Measurements from ENCODE around the gene TSPAN32. TPM values are rescaled to one million over a fixed set of nuclear protein-coding genes. Genes with fewer than 3 reads are reported as not detected.

The TSPAN32 gene
- total RNA-seq, 1 experiment from 2014 or later = not detected

DNA sequence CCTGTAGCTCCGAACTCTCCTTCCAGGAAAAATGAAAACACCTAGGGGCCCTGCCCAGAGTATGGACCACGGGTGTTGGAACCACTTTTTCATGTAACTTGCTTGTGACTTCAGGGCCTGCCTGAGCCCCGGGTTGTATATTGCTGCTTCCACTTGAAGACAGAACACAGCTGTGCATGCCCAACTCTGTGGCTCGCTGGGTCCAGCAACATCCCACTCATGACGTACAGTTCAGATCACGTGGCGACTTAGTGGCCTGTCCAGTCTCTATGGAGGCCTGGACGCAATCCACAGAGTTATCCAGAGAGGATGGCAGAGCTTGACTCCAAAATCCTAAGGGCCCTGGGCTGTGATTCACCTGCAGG lies 6.9 kb upstream of the TSPAN32 start:
- ChIA-PET POLR2A (no interaction called here), CTCF (no interaction called here), RAD21 (ENCODE audit: low non-redundant PET in 1 of 2, low total read pairs in 2 of 2, uncharacterized antibody in 2 of 2, unreplicated experiment in 2 of 2) (no interaction called here)
- Histone ChIP-seq H4K20me1 (ENCODE audit: insufficient read depth) (no peaks in the 10 kb centered on the region), H3K27me3 (ENCODE audit: insufficient read depth, low read length) (no peaks in the 10 kb centered on the region; the same call in 1 of the 2 replicates), H3K79me2 (ENCODE audit: insufficient read depth, low read length) (no peaks in the 10 kb centered on the region), H3K9me2 (ENCODE audit: insufficient read depth) (no peaks in the 10 kb centered on the region), H2AFZ (ENCODE audit: low read depth, low read length, poor library complexity, severe bottlenecking) (no peak overlapping the region), H3K4me3 (replicated peaks in 1 of 2; ENCODE audit: low read depth in 1 of 2, low read length in 2 of 2) (no peak overlapping the region), H3K4me1 (ENCODE audit: control insufficient read depth in 1 of 2, insufficient read depth in 2 of 2, low read length in 2 of 2) (no peaks in the 10 kb centered on the region), H3K4me2 (ENCODE audit: low read length) (no peak overlapping the region), H3K36me3 (ENCODE audit: control insufficient read depth in 1 of 2, insufficient read depth in 2 of 2, low read length in 2 of 2) (no peaks in the 10 kb centered on the region), H3K9ac (ENCODE audit: low read length) (no peak overlapping the region), H3K9me3 (ENCODE audit: control insufficient read depth in 1 of 2, insufficient read depth in 1 of 2, low read depth in 1 of 2, low read length in 2 of 2) (no peaks in the 10 kb centered on the region), H3K27ac (ENCODE audit: low read depth, low read length) (no peak overlapping the region)
- intact Hi-C loops (cut with micrococcal nuclease) = no loop called here
- TF ChIP-seq, protein P1, sequence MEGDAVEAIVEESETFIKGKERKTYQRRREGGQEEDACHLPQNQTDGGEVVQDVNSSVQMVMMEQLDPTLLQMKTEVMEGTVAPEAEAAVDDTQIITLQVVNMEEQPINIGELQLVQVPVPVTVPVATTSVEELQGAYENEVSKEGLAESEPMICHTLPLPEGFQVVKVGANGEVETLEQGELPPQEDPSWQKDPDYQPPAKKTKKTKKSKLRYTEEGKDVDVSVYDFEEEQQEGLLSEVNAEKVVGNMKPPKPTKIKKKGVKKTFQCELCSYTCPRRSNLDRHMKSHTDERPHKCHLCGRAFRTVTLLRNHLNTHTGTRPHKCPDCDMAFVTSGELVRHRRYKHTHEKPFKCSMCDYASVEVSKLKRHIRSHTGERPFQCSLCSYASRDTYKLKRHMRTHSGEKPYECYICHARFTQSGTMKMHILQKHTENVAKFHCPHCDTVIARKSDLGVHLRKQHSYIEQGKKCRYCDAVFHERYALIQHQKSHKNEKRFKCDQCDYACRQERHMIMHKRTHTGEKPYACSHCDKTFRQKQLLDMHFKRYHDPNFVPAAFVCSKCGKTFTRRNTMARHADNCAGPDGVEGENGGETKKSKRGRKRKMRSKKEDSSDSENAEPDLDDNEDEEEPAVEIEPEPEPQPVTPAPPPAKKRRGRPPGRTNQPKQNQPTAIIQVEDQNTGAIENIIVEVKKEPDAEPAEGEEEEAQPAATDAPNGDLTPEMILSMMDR (IDR thresholded peaks at IDR 0.05 in 2 of 3, conservative IDR thresholded peaks at IDR 0.05 in 1 of 3; ENCODE audit: borderline replicate concordance in 1 of 3, insufficient read depth in 1 of 3, low read depth in 2 of 3, low read length in 2 of 3) = no peak
- TF ChIP-seq POLR2AphosphoS5 (IDR thresholded peaks at IDR 0.05; ENCODE audit: low read depth, low read length) (no peak), ZFX (IDR thresholded peaks at IDR 0.05) (no peak), CBX3 (IDR thresholded peaks at IDR 0.05; ENCODE audit: low read depth) (no peak), TCF7L2 (IDR thresholded peaks at IDR 0.05; ENCODE audit: borderline replicate concordance, extremely low read depth, insufficient read depth, insufficient read length) (no peak), CEBPB (IDR thresholded peaks at IDR 0.05; ENCODE audit: low read depth) (no peak), EZH2 (IDR thresholded peaks at IDR 0.05) (no peak), SIN3A (IDR thresholded peaks at IDR 0.05; ENCODE audit: low read depth) (no peak), JUND (IDR thresholded peaks at IDR 0.05) (no peak)
- TF ChIP-seq, protein P2, sequence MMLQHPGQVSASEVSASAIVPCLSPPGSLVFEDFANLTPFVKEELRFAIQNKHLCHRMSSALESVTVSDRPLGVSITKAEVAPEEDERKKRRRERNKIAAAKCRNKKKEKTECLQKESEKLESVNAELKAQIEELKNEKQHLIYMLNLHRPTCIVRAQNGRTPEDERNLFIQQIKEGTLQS (IDR thresholded peaks at IDR 0.05) = no peak
- TF ChIP-seq, protein P3, sequence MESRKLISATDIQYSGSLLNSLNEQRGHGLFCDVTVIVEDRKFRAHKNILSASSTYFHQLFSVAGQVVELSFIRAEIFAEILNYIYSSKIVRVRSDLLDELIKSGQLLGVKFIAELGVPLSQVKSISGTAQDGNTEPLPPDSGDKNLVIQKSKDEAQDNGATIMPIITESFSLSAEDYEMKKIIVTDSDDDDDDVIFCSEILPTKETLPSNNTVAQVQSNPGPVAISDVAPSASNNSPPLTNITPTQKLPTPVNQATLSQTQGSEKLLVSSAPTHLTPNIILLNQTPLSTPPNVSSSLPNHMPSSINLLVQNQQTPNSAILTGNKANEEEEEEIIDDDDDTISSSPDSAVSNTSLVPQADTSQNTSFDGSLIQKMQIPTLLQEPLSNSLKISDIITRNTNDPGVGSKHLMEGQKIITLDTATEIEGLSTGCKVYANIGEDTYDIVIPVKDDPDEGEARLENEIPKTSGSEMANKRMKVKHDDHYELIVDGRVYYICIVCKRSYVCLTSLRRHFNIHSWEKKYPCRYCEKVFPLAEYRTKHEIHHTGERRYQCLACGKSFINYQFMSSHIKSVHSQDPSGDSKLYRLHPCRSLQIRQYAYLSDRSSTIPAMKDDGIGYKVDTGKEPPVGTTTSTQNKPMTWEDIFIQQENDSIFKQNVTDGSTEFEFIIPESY (IDR thresholded peaks at IDR 0.05; ENCODE audit: extremely low read depth, insufficient replicate concordance, low read length) = no peak
- ATAC-seq (no peak), DNase-seq (ENCODE audit: low read depth, low spot score) (no peak)
- no TSS peak for BruUV-seq (replicated peaks)

Data from HCT116 (cell line).